GM18520 (cell line): ENCODE results near the gene NOX5.

ENCODE experiments used
- ATAC-seq: cut with Tn5 transposase; IDR thresholded peaks from one replicate; pipeline ENCODE4 v1.9.1; 2021; ENCODE audit not compliant: unreplicated experiment

Gene NOX5

GRCh38 chr15:69096626-69097025, 82.1 kb downstream of the NOX5 start:
- no peak for ATAC-seq

- no peak for ATAC-seq
Observed at GRCh38 chr15:69098771-69099170, 84.3 kb downstream of the NOX5 start.

GRCh38 chr15:69099941-69100340, 85.4 kb downstream of the NOX5 start:
- ATAC-seq = no peak

GRCh38 chr15:69100821-69101220, 86.3 kb downstream of the NOX5 start:
- no peak for ATAC-seq

- ATAC-seq = no peak
Observed at GRCh38 chr15:69104050-69104750, 89.7 kb downstream of the NOX5 start.

- no peak for ATAC-seq
Observed at GRCh38 chr15:69105451-69105985, 91.0 kb downstream of the NOX5 start.

GRCh38 chr15:69107025-69107620, 92.6 kb downstream of the NOX5 start:
- ATAC-seq = no peak
